Measurements from ENCODE around the gene EPHA10.

Gene EPHA10

DNA sequence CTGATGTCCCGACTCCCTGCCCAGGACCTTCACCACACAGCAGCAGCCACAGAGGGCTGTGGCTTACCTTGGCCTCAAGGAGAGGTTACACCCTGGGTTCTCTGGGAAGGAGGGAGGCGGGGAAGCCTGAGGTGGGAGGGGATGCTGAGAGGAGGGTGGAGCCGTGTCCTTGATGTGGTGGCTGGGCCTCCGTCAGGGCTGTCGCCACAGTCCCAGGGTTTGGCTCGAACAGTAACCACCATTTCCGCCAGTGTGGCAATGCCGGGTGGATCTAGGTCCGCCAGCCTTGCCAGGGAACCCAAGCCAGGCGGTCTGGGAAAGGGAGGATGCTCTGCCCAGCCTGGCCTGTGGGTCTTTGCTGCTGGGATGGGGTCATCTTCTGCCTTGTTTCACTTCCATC lies 91.0 kb downstream of the EPHA10 start:
- H3K4me3 Mint-ChIP-seq, result no peak overlapping the region
- H3K36me3 Mint-ChIP-seq, result no peaks in the 10 kb centered on the region
- ATAC-seq (ENCODE audit: low read depth) (no peak), DNase-seq (ENCODE audit: low spot score in 2 of 2) (no peak)
- H3K27me3 Mint-ChIP-seq, result peaks cover 5% of the 10 kb centered on the region
- H3K9me3 Mint-ChIP-seq, result no peaks in the 10 kb centered on the region
- H3K27ac Mint-ChIP-seq, result no peak overlapping the region
- H3K4me1 Mint-ChIP-seq, result peaks cover 20% of the 10 kb centered on the region

DNA sequence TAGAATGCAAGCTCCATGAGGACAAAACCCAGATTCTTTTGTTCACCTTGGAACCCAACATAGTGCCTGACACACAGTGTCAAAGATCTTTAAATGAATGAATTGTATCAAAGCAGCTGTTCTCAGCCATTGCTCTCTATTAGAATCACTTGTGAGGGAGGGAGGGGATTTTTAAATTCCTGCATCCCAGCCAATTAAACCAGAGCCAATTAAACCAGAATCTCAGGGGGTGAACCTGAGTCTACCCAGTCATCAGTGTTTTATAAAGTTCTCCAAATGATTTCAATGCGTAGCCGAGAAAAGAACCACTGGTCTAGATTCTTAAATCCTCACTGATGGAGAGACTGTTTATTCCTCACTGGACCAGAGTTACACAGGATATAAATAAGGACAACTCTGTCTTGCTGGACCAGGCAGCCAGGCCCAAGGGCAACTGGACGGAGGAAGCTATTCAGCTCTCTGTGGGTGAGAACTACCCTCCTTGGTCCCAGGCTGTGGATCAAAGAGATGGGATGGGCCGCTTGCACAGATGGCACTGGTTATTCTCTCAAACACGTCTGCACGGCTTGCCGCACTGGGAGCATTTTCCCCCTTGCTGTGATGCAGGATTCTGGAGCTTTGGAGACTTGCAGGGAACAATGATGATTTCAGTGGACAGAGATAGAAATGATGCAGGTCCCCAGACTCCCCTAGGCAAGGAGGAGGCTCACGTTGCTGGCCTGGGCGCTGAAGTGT lies 92.6 kb downstream of the EPHA10 start:
- no peak overlapping the region for H3K27ac Mint-ChIP-seq
- peaks cover 5% of the 10 kb centered on the region for H3K27me3 Mint-ChIP-seq
- DNase-seq (ENCODE audit: low spot score in 2 of 2) (no peak), ATAC-seq (ENCODE audit: low read depth) (no peak)
- H3K4me1 Mint-ChIP-seq, result peaks cover 20% of the 10 kb centered on the region
- no peaks in the 10 kb centered on the region for H3K9me3 Mint-ChIP-seq
- H3K36me3 Mint-ChIP-seq, result no peaks in the 10 kb centered on the region
- H3K4me3 Mint-ChIP-seq, result no peak overlapping the region

DNA sequence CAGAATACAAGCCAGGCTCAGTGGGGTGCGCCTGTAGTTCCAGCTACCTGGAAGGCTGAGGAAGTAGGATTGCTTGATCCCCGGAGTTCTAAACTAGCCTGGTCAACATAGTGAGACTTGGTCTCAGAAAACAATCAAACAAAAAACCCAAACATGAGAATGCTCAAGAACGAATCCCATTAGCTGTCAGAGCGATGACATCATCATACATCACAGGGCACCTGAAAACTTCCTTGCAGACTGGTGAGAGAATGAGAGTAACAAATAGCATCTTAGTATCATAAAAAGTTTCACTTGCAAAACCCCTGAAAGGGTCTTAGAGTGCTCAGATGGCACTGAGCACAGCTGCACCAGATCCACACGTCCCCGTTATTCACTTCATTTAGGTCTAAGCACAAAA lies 93.7 kb downstream of the EPHA10 start:
- no peaks in the 10 kb centered on the region for H3K9me3 Mint-ChIP-seq

DNA sequence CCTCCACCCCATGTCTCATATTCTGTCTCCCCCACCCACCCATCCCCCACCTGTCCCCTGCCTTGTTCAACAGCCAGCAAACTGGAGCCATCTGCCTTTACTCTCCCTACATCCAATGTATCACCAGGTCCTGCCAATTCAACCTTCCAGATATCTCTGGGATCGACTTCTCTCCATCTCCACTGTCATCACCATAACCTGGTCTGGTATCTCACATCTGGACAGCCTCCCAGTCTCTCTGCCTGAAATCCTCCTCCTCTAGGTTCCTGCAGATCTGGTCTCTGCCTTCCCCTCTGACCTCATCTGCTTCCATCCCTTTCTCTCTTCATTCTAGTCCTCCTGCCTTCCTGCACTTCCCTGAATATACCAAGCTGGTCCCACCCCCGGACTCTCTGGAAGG lies 94.8 kb downstream of the EPHA10 start:
- no peak for DNase-seq (ENCODE audit: low spot score in 2 of 2)
- no peak for ATAC-seq (ENCODE audit: low read depth)

More for the DNA sequence above, 93.7 kb downstream of the EPHA10 start:
- Mint-ChIP-seq H3K36me3 (no peaks in the 10 kb centered on the region), H3K27me3 (peaks cover 5% of the 10 kb centered on the region), H3K4me1 (peaks cover 12% of the 10 kb centered on the region), H3K27ac (no peak overlapping the region), H3K4me3 (no peak overlapping the region)
- ATAC-seq (ENCODE audit: low read depth) (no peak), DNase-seq (ENCODE audit: low spot score in 2 of 2) (no peak)

DNA sequence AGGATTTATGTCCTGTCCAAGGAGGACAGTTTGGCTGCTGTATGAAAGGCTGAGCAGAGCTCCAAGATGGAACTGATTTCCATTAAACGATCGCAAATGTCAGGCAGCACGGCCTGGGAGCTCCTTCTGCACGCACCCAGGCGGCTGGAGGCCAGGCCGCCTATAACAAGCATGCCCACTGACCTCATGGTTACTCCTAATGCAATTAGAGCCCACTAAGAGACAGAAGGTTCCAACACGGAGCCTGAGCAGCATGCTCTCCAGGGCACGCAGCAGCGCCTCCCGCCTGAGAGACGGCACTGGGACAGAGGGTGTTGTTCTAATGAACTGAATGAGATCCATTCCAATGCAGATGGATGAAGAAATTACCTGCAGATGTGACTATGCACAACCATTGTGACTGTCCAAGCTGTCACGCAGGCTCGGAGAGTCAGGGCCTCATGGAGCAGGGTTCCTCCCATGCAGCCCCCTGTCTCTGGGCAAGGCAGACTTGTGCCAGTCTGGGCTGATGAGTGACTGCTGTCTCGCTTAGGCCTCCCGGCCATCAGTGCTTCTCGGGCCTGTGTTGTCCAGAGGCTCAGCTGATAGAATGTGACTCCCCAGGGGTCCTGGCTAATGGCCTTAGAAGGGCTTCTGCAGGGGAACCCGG lies 97.8 kb downstream of the EPHA10 start:
- ATAC-seq (ENCODE audit: low read depth), result no peak
- no peaks in the 10 kb centered on the region for H3K9me3 Mint-ChIP-seq
- DNase-seq (ENCODE audit: low spot score in 2 of 2), result no peak
- H3K4me1 Mint-ChIP-seq, result no peaks in the 10 kb centered on the region
- H3K4me3 Mint-ChIP-seq, result no peak overlapping the region
- no peaks in the 10 kb centered on the region for H3K36me3 Mint-ChIP-seq
- peaks cover 5% of the 10 kb centered on the region for H3K27me3 Mint-ChIP-seq
- H3K27ac Mint-ChIP-seq, result no peak overlapping the region

More for the DNA sequence above, 94.8 kb downstream of the EPHA10 start:
- H3K4me3 Mint-ChIP-seq, result no peak overlapping the region
- H3K27ac Mint-ChIP-seq, result no peak overlapping the region
- no peaks in the 10 kb centered on the region for H3K9me3 Mint-ChIP-seq
- H3K27me3 Mint-ChIP-seq, result peaks cover 5% of the 10 kb centered on the region
- no peaks in the 10 kb centered on the region for H3K36me3 Mint-ChIP-seq
- peaks cover 2% of the 10 kb centered on the region for H3K4me1 Mint-ChIP-seq

DNA sequence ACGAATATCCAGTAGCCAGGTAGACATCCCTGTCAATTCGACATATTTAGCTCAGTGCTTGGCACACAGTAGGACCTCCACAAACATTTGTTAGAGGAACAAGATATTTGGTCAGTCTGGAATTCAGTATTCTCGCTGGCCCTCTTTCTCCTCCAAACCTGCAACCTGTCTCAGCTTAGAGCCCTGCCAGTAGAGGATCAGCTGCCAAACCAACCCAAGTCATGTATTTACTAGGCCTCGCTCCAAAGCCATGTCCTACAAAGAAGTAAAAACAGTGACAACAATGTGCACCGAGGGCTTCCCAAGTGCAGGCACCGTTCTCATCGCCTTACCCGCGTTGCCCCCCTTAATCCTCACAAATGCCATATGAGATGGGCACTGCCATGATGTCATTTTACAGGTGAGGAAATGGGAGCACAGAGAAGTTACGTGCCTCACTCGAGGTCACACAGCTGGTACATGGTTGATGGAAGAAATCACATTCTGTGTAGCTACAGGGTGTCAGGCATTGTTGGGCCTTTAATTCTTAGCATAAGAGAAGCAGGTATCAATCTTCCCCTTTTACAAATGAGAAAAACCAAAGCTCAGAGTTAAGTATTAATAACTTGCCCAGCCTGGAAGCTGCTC lies 98.6 kb downstream of the EPHA10 start:
- DNase-seq (ENCODE audit: low spot score in 2 of 2) (no peak), ATAC-seq (ENCODE audit: low read depth) (no peak)
- Mint-ChIP-seq H3K4me3 (no peak overlapping the region), H3K9me3 (no peaks in the 10 kb centered on the region), H3K36me3 (no peaks in the 10 kb centered on the region), H3K27ac (no peak overlapping the region), H3K27me3 (peaks cover 2% of the 10 kb centered on the region), H3K4me1 (no peaks in the 10 kb centered on the region)

All from memory B cell (primary cell).